H9 (cell line): Measurements from ENCODE around the gene CDC20. TPM values are rescaled to one million over a fixed set of nuclear protein-coding genes. Genes with fewer than 3 reads are reported as not detected.
A peak's percentile ranks its signal among the peaks of the same experiment; 100 is the strongest.

Source experiments
- DNase-seq: peaks from one replicate; pipeline ENCODE4 v3.0.0-alpha.2; 2017
- H2AFZ ChIP-seq: one replicate; pipeline ENCODE4 v1.6.1; 2013; ENCODE audit warnings: mild to moderate bottlenecking, low read length, control low read depth, moderate library complexity
- H2AK5ac ChIP-seq: 2 replicates; pipeline ENCODE4 v1.6.1; 2013; ENCODE audit warnings: low read length, control low read depth, mixed read lengths; ENCODE audit not compliant: insufficient read length
- H2BK120ac ChIP-seq: one replicate; pipeline ENCODE4 v1.6.1; 2013; ENCODE audit warnings: low read depth, mild to moderate bottlenecking, low read length, control low read depth, inconsistent platforms; ENCODE audit not compliant: poor library complexity, severe bottlenecking
- H2BK12ac ChIP-seq: 2 replicates; pipeline ENCODE4 v1.6.1; 2013; ENCODE audit warnings: low read length, control low read depth, mixed read lengths, low read depth; ENCODE audit not compliant: insufficient read length
- H2BK15ac ChIP-seq: 2 replicates; pipeline ENCODE4 v1.6.1; 2013; ENCODE audit warnings: low read depth, low read length, control low read depth
- H2BK20ac ChIP-seq: one replicate; pipeline ENCODE4 v1.6.1; 2013; ENCODE audit warnings: low read depth, mild to moderate bottlenecking, low read length, control low read depth, inconsistent platforms; ENCODE audit not compliant: poor library complexity, severe bottlenecking
- H2BK5ac ChIP-seq: 2 replicates; pipeline ENCODE4 v1.6.1; 2013; ENCODE audit warnings: low read length, control low read depth, mixed read lengths; ENCODE audit not compliant: insufficient read length
- H3K14ac ChIP-seq: 2 replicates; pipeline ENCODE4 v1.6.1; 2013; ENCODE audit warnings: low read length, control low read depth; ENCODE audit not compliant: insufficient read depth
- H3K18ac ChIP-seq: 2 replicates; pipeline ENCODE4 v1.6.1; 2013; ENCODE audit warnings: low read depth, mild to moderate bottlenecking, mixed read lengths, low read length, control low read depth; ENCODE audit not compliant: insufficient read length
- H3K23ac ChIP-seq: 2 replicates; pipeline ENCODE4 v1.6.1; 2013; ENCODE audit warnings: low read length, control low read depth, mixed read lengths, low read depth; ENCODE audit not compliant: insufficient read length
- H3K23me2 ChIP-seq: 2 replicates; pipeline ENCODE4 v1.6.1; 2013; ENCODE audit warnings: low read depth, mild to moderate bottlenecking, mixed read lengths, low read length, control low read depth; ENCODE audit not compliant: insufficient read length, poor library complexity, severe bottlenecking
- H3K27ac ChIP-seq: 2 replicates; pipeline ENCODE4 v1.5.1; 2013; ENCODE audit warnings: low read length, control low read depth, mixed read lengths, low read depth; ENCODE audit not compliant: insufficient read length
- H3K27me3 ChIP-seq: 2 replicates; pipeline ENCODE4 v1.6.1; 2013; ENCODE audit warnings: low read length, control low read depth, inconsistent platforms; ENCODE audit not compliant: insufficient read depth
- H3K4ac ChIP-seq: 2 replicates; pipeline ENCODE4 v1.6.1; 2013; ENCODE audit warnings: low read depth, mild to moderate bottlenecking, control low read depth, inconsistent platforms, low read length, moderate library complexity
- H3K4me1 ChIP-seq: 2 replicates; pipeline ENCODE4 v1.6.1; 2013; ENCODE audit warnings: low read length, control low read depth, inconsistent platforms; ENCODE audit not compliant: insufficient read depth
- H3K4me2 ChIP-seq: 2 replicates; pipeline ENCODE4 v1.6.1; 2013; ENCODE audit warnings: low read length, control low read depth, mixed read lengths; ENCODE audit not compliant: insufficient read length, insufficient read depth
- H3K56ac ChIP-seq: 2 replicates; pipeline ENCODE4 v1.6.1; 2013; ENCODE audit warnings: low read depth, mild to moderate bottlenecking, mixed read lengths, low read length, control low read depth; ENCODE audit not compliant: insufficient read length
- H3K79me1 ChIP-seq: 2 replicates; pipeline ENCODE4 v1.6.1; 2013; ENCODE audit warnings: low read depth, mild to moderate bottlenecking, moderate library complexity, low read length, control low read depth, inconsistent platforms; ENCODE audit not compliant: insufficient read depth, poor library complexity, severe bottlenecking
- H3K79me2 ChIP-seq: 2 replicates; pipeline ENCODE4 v1.6.1; 2013; ENCODE audit warnings: low read length, control low read depth, inconsistent platforms; ENCODE audit not compliant: insufficient read depth
- H3K9ac ChIP-seq: 2 replicates; pipeline ENCODE4 v1.6.1; 2013; ENCODE audit warnings: low read length, control low read depth, mixed read lengths; ENCODE audit not compliant: insufficient read length; ENCODE audit errors: extremely low read depth
- H3K9me3 ChIP-seq: one replicate; pipeline ENCODE4 v1.6.1; 2013; ENCODE audit warnings: low read depth, low read length, inconsistent platforms; ENCODE audit not compliant: control insufficient read depth
- H3T11ph ChIP-seq: one replicate; pipeline ENCODE4 v1.6.1; 2013; ENCODE audit warnings: mild to moderate bottlenecking, low read length, control low read depth, inconsistent platforms
- H4K20me1 ChIP-seq: one replicate; pipeline ENCODE4 v1.6.1; 2013; ENCODE audit not compliant: control insufficient read depth, insufficient read length, insufficient read depth
- H4K5ac ChIP-seq: 2 replicates; pipeline ENCODE4 v1.6.1; 2013; ENCODE audit warnings: low read depth, mild to moderate bottlenecking, mixed read lengths, low read length, control low read depth; ENCODE audit not compliant: insufficient read length
- H4K8ac ChIP-seq: replicated peaks from 2 replicates; pipeline ENCODE4 v1.6.1; 2013; ENCODE audit warnings: low read length, control low read depth, mixed read lengths, low read depth; ENCODE audit not compliant: insufficient read length
- H4K91ac ChIP-seq: 2 replicates; pipeline ENCODE4 v1.6.1; 2013; ENCODE audit warnings: low read depth, mild to moderate bottlenecking, moderate library complexity, mixed read lengths, low read length, control low read depth; ENCODE audit not compliant: insufficient read length
- H3K27ac Mint-ChIP-seq, 3 experiments: 2 replicates in 2 of 3; 3 replicates in 1 of 3; pipeline ENCODE4 v1.8.0; 2020 to 2021; ENCODE audit warnings: mixed read lengths in 3 of 3, mild to moderate bottlenecking in 1 of 3, moderate library complexity in 1 of 3
- H3K27me3 Mint-ChIP-seq: 2 replicates; pipeline ENCODE4 v1.8.0; 2021; ENCODE audit warnings: low read depth, mild to moderate bottlenecking, moderate library complexity, mixed read lengths
- H3K36me3 Mint-ChIP-seq, 3 experiments: 2 replicates in 2 of 3; 3 replicates in 1 of 3; pipeline ENCODE4 v1.8.0; 2020 to 2021; ENCODE audit warnings: low read depth in 3 of 3, mixed read lengths in 3 of 3; ENCODE audit not compliant: insufficient read depth in 1 of 3
- H3K4me1 Mint-ChIP-seq, 2 experiments: 2 replicates each; pipeline ENCODE4 v1.8.0; 2020; ENCODE audit warnings: mixed read lengths in 2 of 2
- H3K4me3 Mint-ChIP-seq, 2 experiments: 2 replicates in 1 of 2; 3 replicates in 1 of 2; pipeline ENCODE4 v1.8.0; 2020 to 2021; ENCODE audit warnings: mild to moderate bottlenecking in 2 of 2, mixed read lengths in 2 of 2, moderate library complexity in 1 of 2
- H3K9me3 Mint-ChIP-seq, 2 experiments: 2 replicates in 1 of 2; 3 replicates in 1 of 2; pipeline ENCODE4 v1.8.0; 2020; ENCODE audit warnings: mild to moderate bottlenecking in 2 of 2, mixed read lengths in 2 of 2, moderate library complexity in 1 of 2
- WGBS: extraction: QIAGEN DNeasy Blood & Tissue Kit; methylation state at CpG from one replicate; pipeline ENCODE4 v1.1.7; 2013; ENCODE audit warnings: missing lambda C conversion rate, low lambda C conversion rate, mixed read lengths; ENCODE audit not compliant: insufficient read length; ENCODE audit errors: extremely low coverage; 5-methylcytosine and 5-hydroxymethylcytosine counted together
- total RNA-seq: library from RNA; stranded (reverse); gene quantifications from 2 replicates; pipeline ENCODE4 v1.2.1, GENCODE V29; 2021
- TF ChIP-seq, protein P1 (sequence below): fragments of 200-600 bp; sonication (generic); conservative IDR thresholded peaks from 3 replicates; pipeline ENCODE4 v1.8.0; 2021; ENCODE audit warnings: antibody characterized with exemption, mild to moderate bottlenecking

Gene CDC20
- total RNA-seq, 1 experiment from 2014 or later, result 246 TPM

GRCh38 chr1:43389326-43390313, 30.8 kb downstream of the CDC20 start, which contains the start of the genes MED8 and SZT2:
MED8 (minus strand) TSS chr1:43389800; CDS start chr1:43389764, 36 bp downstream.
SZT2 (plus strand) TSS chr1:43389899; CDS start chr1:43389969, 70 bp downstream.
- TF ChIP-seq, protein P1, sequence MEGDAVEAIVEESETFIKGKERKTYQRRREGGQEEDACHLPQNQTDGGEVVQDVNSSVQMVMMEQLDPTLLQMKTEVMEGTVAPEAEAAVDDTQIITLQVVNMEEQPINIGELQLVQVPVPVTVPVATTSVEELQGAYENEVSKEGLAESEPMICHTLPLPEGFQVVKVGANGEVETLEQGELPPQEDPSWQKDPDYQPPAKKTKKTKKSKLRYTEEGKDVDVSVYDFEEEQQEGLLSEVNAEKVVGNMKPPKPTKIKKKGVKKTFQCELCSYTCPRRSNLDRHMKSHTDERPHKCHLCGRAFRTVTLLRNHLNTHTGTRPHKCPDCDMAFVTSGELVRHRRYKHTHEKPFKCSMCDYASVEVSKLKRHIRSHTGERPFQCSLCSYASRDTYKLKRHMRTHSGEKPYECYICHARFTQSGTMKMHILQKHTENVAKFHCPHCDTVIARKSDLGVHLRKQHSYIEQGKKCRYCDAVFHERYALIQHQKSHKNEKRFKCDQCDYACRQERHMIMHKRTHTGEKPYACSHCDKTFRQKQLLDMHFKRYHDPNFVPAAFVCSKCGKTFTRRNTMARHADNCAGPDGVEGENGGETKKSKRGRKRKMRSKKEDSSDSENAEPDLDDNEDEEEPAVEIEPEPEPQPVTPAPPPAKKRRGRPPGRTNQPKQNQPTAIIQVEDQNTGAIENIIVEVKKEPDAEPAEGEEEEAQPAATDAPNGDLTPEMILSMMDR, result no peak
- no peaks in the 10 kb centered on the region for H3K9me3 ChIP-seq
- H3K27ac ChIP-seq, result no peak within 1 kb of the TSS
- no peak within 1 kb of the TSS for H4K5ac ChIP-seq
- peaks cover 14 to 16% of the 10 kb centered on the region in 2 experiments for H3K4me1 Mint-ChIP-seq
- H3K9me3 Mint-ChIP-seq, result no peaks in the 10 kb centered on the region; a peak in 1 of 5 replicates
- no peak within 1 kb of the TSS for H2AFZ ChIP-seq
- H2BK5ac ChIP-seq, result no peak within 1 kb of the TSS
- H3K4me1 ChIP-seq, result no peaks in the 10 kb centered on the region
- H4K20me1 ChIP-seq, result no peaks in the 10 kb centered on the region
- H2BK120ac ChIP-seq, result no peak within 1 kb of the TSS
- no CpG with 5 or more reads among the region's 65 CpGs for WGBS
- no peak within 1 kb of the TSS for H3T11ph ChIP-seq
- peak; percentile 98 for DNase-seq
- H2AK5ac ChIP-seq, result no peak within 1 kb of the TSS
- no peak within 1 kb of the TSS for H2BK15ac ChIP-seq
- H3K23me2 ChIP-seq, result peaks cover 7% of the 10 kb centered on the region
- H3K36me3 Mint-ChIP-seq, result peaks cover 5 to 35% (median 27%) of the 10 kb centered on the region in 3 experiments; a peak in 6 of 7 replicates
- no peaks in the 10 kb centered on the region for H3K27me3 Mint-ChIP-seq
- H2BK20ac ChIP-seq, result no peak within 1 kb of the TSS
- peak within 1 kb of the TSS; percentile 100 for H3K4me3 Mint-ChIP-seq
- peaks cover 2% of the 10 kb centered on the region for H3K79me1 ChIP-seq
- H3K23ac ChIP-seq, result no peak within 1 kb of the TSS
- H3K27ac Mint-ChIP-seq, result peak within 1 kb of the TSS; percentile 98 to 99 (median 99)
- no peak within 1 kb of the TSS for H2BK12ac ChIP-seq
- H3K56ac ChIP-seq, result no peak within 1 kb of the TSS
- H3K4ac ChIP-seq, result no peak within 1 kb of the TSS
- H3K27me3 ChIP-seq, result no peaks in the 10 kb centered on the region
- H4K91ac ChIP-seq, result no peak within 1 kb of the TSS
- H4K8ac ChIP-seq, result no peak within 1 kb of the TSS
- no peak within 1 kb of the TSS for H3K18ac ChIP-seq
- peaks cover 1% of the 10 kb centered on the region; the same call in 1 of the 2 replicates for H3K79me2 ChIP-seq
- H3K14ac ChIP-seq, result 0 out of 2 replicates have a peak within 1 kb of the TSS, but pooled peaks have one; percentile 9
- peak within 1 kb of the TSS; percentile 75 for H3K4me2 ChIP-seq
- peak within 1 kb of the TSS; percentile 66 for H3K9ac ChIP-seq
